Measurements from ENCODE around the gene IL12A. TPM values are rescaled to one million over a fixed set of nuclear protein-coding genes. Genes with fewer than 3 reads are reported as not detected.

The IL12A gene
- total RNA-seq, 1 donor from 2014 or later, result 2.9 TPM

DNA sequence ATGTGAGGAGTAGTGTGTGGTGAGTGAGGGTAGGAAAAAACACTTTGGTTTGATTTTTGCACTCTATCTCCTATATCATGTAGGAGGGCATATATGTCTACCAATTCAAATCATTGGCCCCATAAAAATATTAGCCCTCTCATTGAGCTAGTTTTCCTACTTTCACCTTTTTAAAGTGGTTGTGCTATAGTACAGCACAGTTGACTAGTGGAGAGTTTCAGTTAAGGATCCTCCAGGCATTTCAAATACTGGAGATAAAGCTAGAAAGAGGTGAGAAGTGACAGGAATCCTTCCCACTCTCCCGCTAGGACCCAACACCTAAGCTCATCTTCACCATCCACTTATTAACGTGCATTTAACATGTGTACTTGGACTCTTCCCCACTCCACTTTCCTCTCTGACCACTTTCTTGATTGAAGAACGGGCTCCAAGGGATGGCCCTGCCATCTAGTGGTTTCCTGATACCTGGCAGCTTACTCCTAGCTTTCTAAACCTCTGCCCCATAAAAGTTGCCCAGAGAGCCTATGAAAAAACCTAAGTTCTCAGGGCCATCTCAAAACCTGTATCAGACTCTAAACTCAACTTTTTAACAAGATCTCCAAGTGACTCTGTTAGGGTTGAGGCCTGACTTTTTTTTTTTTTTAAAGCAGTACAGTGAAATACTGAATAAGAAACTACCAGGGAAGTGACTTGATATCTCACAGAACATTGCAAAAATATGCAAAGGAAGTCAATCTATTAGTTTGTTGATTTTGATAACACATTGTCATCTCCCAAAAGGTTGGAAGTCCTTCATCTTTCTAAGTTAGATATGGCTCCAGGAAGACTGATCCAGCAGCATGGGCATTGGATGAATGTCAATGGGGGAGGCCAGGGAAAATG is 17.9 kb downstream of the IL12A start:
- Mint-ChIP-seq H3K4me3 (ENCODE audit: unreplicated experiment) (no peak overlapping the region), H3K27me3 (ENCODE audit: low read depth, unreplicated experiment) (no peaks in the 10 kb centered on the region), H3K27ac (ENCODE audit: unreplicated experiment) (no peak overlapping the region), H3K4me1 (ENCODE audit: low read depth, unreplicated experiment) (peaks cover 4% of the 10 kb centered on the region), H3K36me3 (ENCODE audit: low read depth, unreplicated experiment) (no peaks in the 10 kb centered on the region), H3K9me3 (ENCODE audit: unreplicated experiment) (no peaks in the 10 kb centered on the region)
- DNase-seq (ENCODE audit: low read depth), result peak; percentile 39
- H3K4me2 ChIP-seq (ENCODE audit: low read length), result no peak overlapping the region
- no peaks in the 10 kb centered on the region for H3K9me3 ChIP-seq (ENCODE audit: insufficient read depth, low read depth, low read length)
- no peaks in the 10 kb centered on the region for H3K79me2 ChIP-seq (ENCODE audit: insufficient read depth, low read length)
- H3K4me3 ChIP-seq (ENCODE audit: insufficient read depth, low read depth, low read length), result no peak overlapping the region
- H2AFZ ChIP-seq (ENCODE audit: low read depth, low read length), result no peak overlapping the region
- no peak for TF ChIP-seq EZH2 (IDR thresholded peaks at IDR 0.05; ENCODE audit: insufficient read depth, low read length)
- TF ChIP-seq, protein P1, sequence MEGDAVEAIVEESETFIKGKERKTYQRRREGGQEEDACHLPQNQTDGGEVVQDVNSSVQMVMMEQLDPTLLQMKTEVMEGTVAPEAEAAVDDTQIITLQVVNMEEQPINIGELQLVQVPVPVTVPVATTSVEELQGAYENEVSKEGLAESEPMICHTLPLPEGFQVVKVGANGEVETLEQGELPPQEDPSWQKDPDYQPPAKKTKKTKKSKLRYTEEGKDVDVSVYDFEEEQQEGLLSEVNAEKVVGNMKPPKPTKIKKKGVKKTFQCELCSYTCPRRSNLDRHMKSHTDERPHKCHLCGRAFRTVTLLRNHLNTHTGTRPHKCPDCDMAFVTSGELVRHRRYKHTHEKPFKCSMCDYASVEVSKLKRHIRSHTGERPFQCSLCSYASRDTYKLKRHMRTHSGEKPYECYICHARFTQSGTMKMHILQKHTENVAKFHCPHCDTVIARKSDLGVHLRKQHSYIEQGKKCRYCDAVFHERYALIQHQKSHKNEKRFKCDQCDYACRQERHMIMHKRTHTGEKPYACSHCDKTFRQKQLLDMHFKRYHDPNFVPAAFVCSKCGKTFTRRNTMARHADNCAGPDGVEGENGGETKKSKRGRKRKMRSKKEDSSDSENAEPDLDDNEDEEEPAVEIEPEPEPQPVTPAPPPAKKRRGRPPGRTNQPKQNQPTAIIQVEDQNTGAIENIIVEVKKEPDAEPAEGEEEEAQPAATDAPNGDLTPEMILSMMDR (IDR thresholded peaks at IDR 0.05; ENCODE audit: insufficient read depth, low read depth, low read length), result peak; percentile 89
- no peaks in the 10 kb centered on the region for H3K27me3 ChIP-seq (ENCODE audit: insufficient read depth, low read length)
- H3K4me1 ChIP-seq (ENCODE audit: insufficient read depth, low read length), result no peaks in the 10 kb centered on the region
- H3K9ac ChIP-seq (ENCODE audit: low read length), result no peak overlapping the region
- H4K20me1 ChIP-seq (ENCODE audit: insufficient read depth, low read length), result no peaks in the 10 kb centered on the region
- no peak overlapping the region for H3K27ac ChIP-seq (ENCODE audit: low read depth, low read length)
- peak; percentile 60 for FAIRE-seq
- H3K36me3 ChIP-seq (ENCODE audit: insufficient read depth, low read length), result no peaks in the 10 kb centered on the region

DNA sequence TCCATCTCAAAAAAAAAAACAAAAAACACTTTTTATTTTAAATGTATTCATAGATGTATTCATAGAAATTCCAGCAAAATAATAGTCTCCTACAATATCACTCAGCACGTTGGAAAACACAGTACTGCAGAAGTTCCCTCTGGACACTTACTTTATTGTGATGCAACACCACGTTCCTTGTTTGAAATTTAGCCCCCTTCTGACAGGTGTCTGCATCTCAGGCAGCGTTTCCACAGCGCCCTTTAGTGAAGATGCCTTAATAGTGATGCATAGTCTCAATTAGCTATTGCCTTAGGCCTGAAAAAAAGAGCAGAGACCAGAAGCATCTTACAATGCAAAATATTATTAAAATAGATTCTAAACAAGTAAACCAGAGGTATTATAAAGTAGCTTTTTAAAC is 20.3 kb downstream of the IL12A start:
- Histone ChIP-seq H4K20me1 (ENCODE audit: insufficient read depth, low read length) (no peaks in the 10 kb centered on the region), H2AFZ (ENCODE audit: low read depth, low read length) (no peak overlapping the region), H3K4me3 (ENCODE audit: insufficient read depth, low read depth, low read length) (no peak overlapping the region), H3K27me3 (ENCODE audit: insufficient read depth, low read length) (no peaks in the 10 kb centered on the region), H3K27ac (ENCODE audit: low read depth, low read length) (no peak overlapping the region), H3K4me1 (ENCODE audit: insufficient read depth, low read length) (no peaks in the 10 kb centered on the region), H3K79me2 (ENCODE audit: insufficient read depth, low read length) (no peaks in the 10 kb centered on the region), H3K9ac (ENCODE audit: low read length) (no peak overlapping the region), H3K9me3 (ENCODE audit: insufficient read depth, low read depth, low read length) (no peaks in the 10 kb centered on the region), H3K36me3 (ENCODE audit: insufficient read depth, low read length) (no peaks in the 10 kb centered on the region), H3K4me2 (ENCODE audit: low read length) (no peak overlapping the region)
- no peak for FAIRE-seq
- Mint-ChIP-seq H3K36me3 (ENCODE audit: low read depth, unreplicated experiment) (no peaks in the 10 kb centered on the region), H3K9me3 (ENCODE audit: unreplicated experiment) (no peaks in the 10 kb centered on the region), H3K27ac (ENCODE audit: unreplicated experiment) (no peak overlapping the region), H3K27me3 (ENCODE audit: low read depth, unreplicated experiment) (no peaks in the 10 kb centered on the region), H3K4me3 (ENCODE audit: unreplicated experiment) (no peak overlapping the region), H3K4me1 (ENCODE audit: low read depth, unreplicated experiment) (peaks cover 4% of the 10 kb centered on the region)
- TF ChIP-seq EZH2 (IDR thresholded peaks at IDR 0.05; ENCODE audit: insufficient read depth, low read length), result no peak
- TF ChIP-seq, protein P1 (IDR thresholded peaks at IDR 0.05; ENCODE audit: insufficient read depth, low read depth, low read length), result no peak
- no peak for DNase-seq (ENCODE audit: low read depth)

DNA sequence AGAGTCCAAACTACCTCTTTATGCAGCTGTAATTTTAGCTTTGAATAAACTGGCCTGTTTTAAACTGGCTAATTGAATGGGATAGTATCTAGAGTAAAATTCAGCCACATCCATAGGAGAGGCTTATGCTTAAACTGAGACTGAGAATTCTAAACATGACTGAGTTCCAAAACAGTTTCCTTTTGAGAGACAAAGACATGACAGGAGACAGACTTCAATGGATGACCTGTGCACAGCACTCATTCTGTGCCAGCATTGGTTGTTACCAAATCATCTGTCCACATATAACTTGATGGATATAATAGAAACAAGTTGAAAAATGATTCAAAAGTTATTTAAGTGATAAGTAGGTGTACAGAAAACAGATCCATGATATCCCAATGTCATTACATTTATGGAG is 20.9 kb downstream of the IL12A start:
- H3K27me3 ChIP-seq (ENCODE audit: insufficient read depth, low read length), result no peaks in the 10 kb centered on the region
- no peak overlapping the region for H3K4me3 Mint-ChIP-seq (ENCODE audit: unreplicated experiment)
- peaks cover 4% of the 10 kb centered on the region for H3K4me1 Mint-ChIP-seq (ENCODE audit: low read depth, unreplicated experiment)
- H3K27ac Mint-ChIP-seq (ENCODE audit: unreplicated experiment), result no peak overlapping the region
- no peaks in the 10 kb centered on the region for H3K9me3 ChIP-seq (ENCODE audit: insufficient read depth, low read depth, low read length)
- no peaks in the 10 kb centered on the region for H4K20me1 ChIP-seq (ENCODE audit: insufficient read depth, low read length)
- no peak overlapping the region for H3K9ac ChIP-seq (ENCODE audit: low read length)
- no peaks in the 10 kb centered on the region for H3K27me3 Mint-ChIP-seq (ENCODE audit: low read depth, unreplicated experiment)
- no peak overlapping the region for H3K4me3 ChIP-seq (ENCODE audit: insufficient read depth, low read depth, low read length)
- no peaks in the 10 kb centered on the region for H3K36me3 Mint-ChIP-seq (ENCODE audit: low read depth, unreplicated experiment)
- no peaks in the 10 kb centered on the region for H3K4me1 ChIP-seq (ENCODE audit: insufficient read depth, low read length)
- no peak for FAIRE-seq
- H2AFZ ChIP-seq (ENCODE audit: low read depth, low read length), result no peak overlapping the region
- DNase-seq (ENCODE audit: low read depth), result no peak
- TF ChIP-seq, protein P1 (IDR thresholded peaks at IDR 0.05; ENCODE audit: insufficient read depth, low read depth, low read length), result no peak
- no peak for TF ChIP-seq EZH2 (IDR thresholded peaks at IDR 0.05; ENCODE audit: insufficient read depth, low read length)
- no peaks in the 10 kb centered on the region for H3K36me3 ChIP-seq (ENCODE audit: insufficient read depth, low read length)
- no peak overlapping the region for H3K4me2 ChIP-seq (ENCODE audit: low read length)
- no peaks in the 10 kb centered on the region for H3K9me3 Mint-ChIP-seq (ENCODE audit: unreplicated experiment)
- H3K79me2 ChIP-seq (ENCODE audit: insufficient read depth, low read length), result no peaks in the 10 kb centered on the region
- H3K27ac ChIP-seq (ENCODE audit: low read depth, low read length), result no peak overlapping the region
